Medulla oblongata (tissue), 1 donor: ENCODE data around the gene ASAP3.

Source experiments
- DNase-seq: peaks from one replicate; pipeline ENCODE4 v3.0.0-alpha.2; 2015; ENCODE audit errors: extremely low spot score

The ASAP3 gene

GRCh38 chr1:23449306-23449705 lies 34.7 kb downstream of the ASAP3 start:
- DNase-seq, result no peak

- DNase-seq, result no peak
These were observed 35.1 kb downstream of the ASAP3 start for GRCh38 chr1:23448846-23449245.

- peak; percentile 6 for DNase-seq
These were observed 37.2 kb downstream of the ASAP3 start for GRCh38 chr1:23446661-23447310.

GRCh38 chr1:23444596-23445390 lies 39.2 kb downstream of the ASAP3 start:
- no peak for DNase-seq

- peak; percentile 33 for DNase-seq
These were observed 39.9 kb downstream of the ASAP3 start for GRCh38 chr1:23444104-23444533.

GRCh38 chr1:23442751-23443150 lies 41.2 kb downstream of the ASAP3 start:
- DNase-seq, result no peak

- DNase-seq, result no peak
These were observed 42.4 kb downstream of the ASAP3 start for GRCh38 chr1:23441446-23442148.

GRCh38 chr1:23438545-23438944 lies 45.4 kb downstream of the ASAP3 start:
- no peak for DNase-seq

- no peak for DNase-seq
These were observed 46.7 kb downstream of the ASAP3 start for GRCh38 chr1:23437355-23437664.

GRCh38 chr1:23436520-23437354 lies 47.2 kb downstream of the ASAP3 start:
- no peak for DNase-seq

GRCh38 chr1:23434260-23434775 lies 49.7 kb downstream of the ASAP3 start:
- no peak for DNase-seq

- DNase-seq, result no peak
These were observed 50.9 kb downstream of the ASAP3 start for GRCh38 chr1:23433122-23433521.

GRCh38 chr1:23431431-23431830 lies 52.5 kb downstream of the ASAP3 start:
- DNase-seq, result no peak

- DNase-seq, result no peak
These were observed 53.2 kb downstream of the ASAP3 start for GRCh38 chr1:23430803-23431202.

- no peak for DNase-seq
These were observed 55.7 kb downstream of the ASAP3 start for GRCh38 chr1:23428136-23428905.

- DNase-seq, result no peak
These were observed 56.4 kb downstream of the ASAP3 start for GRCh38 chr1:23427550-23427949.

- DNase-seq, result no peak
These were observed 57.2 kb downstream of the ASAP3 start for GRCh38 chr1:23426828-23427227.

GRCh38 chr1:23425193-23425494 lies 58.8 kb downstream of the ASAP3 start:
- no peak for DNase-seq

- no peak for DNase-seq
These were observed 59.4 kb downstream of the ASAP3 start, which contains the start of gene TCEA3 for GRCh38 chr1:23424293-23425192. TSS of gene TCEA3 (minus strand) at chr1:23424748. CDS start at chr1:23424633, 115 bp downstream.
